HUES64 (cell line): ENCODE results near the gene SPIRE1.

Experiments used
- H3K27ac ChIP-seq: 2 replicates; pipeline ENCODE4 v1.7.0; 2013; ENCODE audit warnings: low read depth, low read length, inconsistent platforms
- H3K27me3 ChIP-seq: 2 replicates; pipeline ENCODE4 v1.6.1; 2013; ENCODE audit warnings: mild to moderate bottlenecking, low read length; ENCODE audit not compliant: insufficient read depth
- H3K36me3 ChIP-seq: 2 replicates; pipeline ENCODE4 v1.6.1; 2013; ENCODE audit warnings: mild to moderate bottlenecking, low read length; ENCODE audit not compliant: insufficient read depth
- H3K4me1 ChIP-seq: 2 replicates; pipeline ENCODE4 v1.6.1; 2013; ENCODE audit warnings: mild to moderate bottlenecking, low read length, moderate library complexity; ENCODE audit not compliant: insufficient read depth
- H3K4me3 ChIP-seq: 2 replicates; pipeline ENCODE4 v1.5.1; 2013; ENCODE audit warnings: mild to moderate bottlenecking, low read length, moderate library complexity
- H3K9ac ChIP-seq: 2 replicates; pipeline ENCODE4 v1.6.1; 2013; ENCODE audit warnings: mild to moderate bottlenecking, low read depth, low read length
- H3K9me3 ChIP-seq: 2 replicates; pipeline ENCODE4 v1.6.1; 2013; ENCODE audit warnings: low read depth, low read length; ENCODE audit not compliant: insufficient read depth
- WGBS: fragments of 150-250, 120-280 bp; methylation state at CpG from one replicate; pipeline ENCODE4 v1.1.7; 2013; ENCODE audit warnings: missing lambda C conversion rate; 5-methylcytosine and 5-hydroxymethylcytosine counted together

Gene SPIRE1

GRCh38 chr18:12462242-12462641, 195.7 kb downstream of the SPIRE1 start:
- Histone ChIP-seq H3K9me3 (no peaks in the 10 kb centered on the region), H3K4me3 (no peak overlapping the region), H3K36me3 (no peaks in the 10 kb centered on the region; the same call in 1 of the 2 replicates), H3K27ac (no peak overlapping the region), H3K27me3 (no peaks in the 10 kb centered on the region), H3K4me1 (no peaks in the 10 kb centered on the region), H3K9ac (no peak overlapping the region)
- whole genome bisulfite sequencing = 98% methylated on average over 2 of the region's 2 CpGs

DNA sequence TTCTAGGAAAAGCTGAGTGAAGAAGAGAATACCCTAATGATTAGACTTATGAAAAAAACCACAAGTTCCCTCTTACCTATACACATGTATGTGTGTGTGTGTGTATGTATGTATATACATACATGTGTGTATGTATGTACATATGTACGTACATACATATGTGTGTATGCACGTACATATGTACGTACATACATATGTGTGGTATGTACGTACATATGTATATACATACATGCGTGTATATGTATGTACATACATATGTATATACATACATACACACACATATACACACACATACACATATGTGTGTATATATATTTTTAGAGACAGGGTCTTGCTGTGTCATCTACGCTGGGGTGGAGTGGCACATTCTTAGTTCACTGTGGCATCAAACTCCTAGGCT, 196.6 kb downstream of the SPIRE1 start:
- H3K9me3 ChIP-seq = no peaks in the 10 kb centered on the region
- no peak overlapping the region for H3K9ac ChIP-seq
- no peaks in the 10 kb centered on the region; the same call in 1 of the 2 replicates for H3K36me3 ChIP-seq
- H3K4me3 ChIP-seq = no peak overlapping the region
- no peak overlapping the region for H3K27ac ChIP-seq
- no peaks in the 10 kb centered on the region for H3K27me3 ChIP-seq
- H3K4me1 ChIP-seq = no peaks in the 10 kb centered on the region
- WGBS = 97% methylated on average over 4 of the region's 6 CpGs

GRCh38 chr18:12460874-12461273, 197.0 kb downstream of the SPIRE1 start:
- 93% methylated on average over 5 of the region's 5 CpGs for WGBS
- Histone ChIP-seq H3K9me3 (no peaks in the 10 kb centered on the region), H3K36me3 (no peaks in the 10 kb centered on the region; the same call in 1 of the 2 replicates), H3K9ac (no peak overlapping the region), H3K4me1 (no peaks in the 10 kb centered on the region), H3K27me3 (no peaks in the 10 kb centered on the region), H3K4me3 (no peak overlapping the region), H3K27ac (no peak overlapping the region)

- no peak overlapping the region for H3K9ac ChIP-seq
- no peak overlapping the region for H3K27ac ChIP-seq
- no peak overlapping the region for H3K4me3 ChIP-seq
- H3K27me3 ChIP-seq = no peaks in the 10 kb centered on the region
- 87% methylated on average over 7 of the region's 7 CpGs for WGBS
- H3K4me1 ChIP-seq = no peaks in the 10 kb centered on the region
- no peaks in the 10 kb centered on the region; the same call in 1 of the 2 replicates for H3K36me3 ChIP-seq
- no peaks in the 10 kb centered on the region for H3K9me3 ChIP-seq
Measured at GRCh38 chr18:12458771-12459170, 199.1 kb downstream of the SPIRE1 start.

DNA sequence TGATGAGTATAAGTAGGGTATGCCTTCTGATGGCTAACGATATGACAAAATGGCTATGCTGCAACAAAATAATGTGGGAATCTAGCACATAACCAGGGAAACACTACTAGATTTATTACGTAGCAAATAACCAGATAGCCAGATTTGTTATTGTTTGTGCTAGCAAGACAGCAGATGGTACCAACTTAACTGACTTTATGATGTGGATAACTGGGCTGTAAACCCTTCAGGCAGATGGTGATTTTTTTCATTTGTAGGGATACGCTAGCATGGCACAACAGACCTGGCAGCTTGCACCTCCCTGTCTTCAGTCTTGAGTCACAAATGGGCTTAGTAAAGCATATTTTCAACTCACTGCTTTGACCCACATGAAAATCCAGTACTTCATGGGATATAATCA, 201.5 kb downstream of the SPIRE1 start:
- H3K27ac ChIP-seq = no peak overlapping the region
- no peaks in the 10 kb centered on the region for H3K4me1 ChIP-seq
- no peaks in the 10 kb centered on the region for H3K9me3 ChIP-seq
- no peak overlapping the region for H3K9ac ChIP-seq
- no peaks in the 10 kb centered on the region for H3K27me3 ChIP-seq
- H3K36me3 ChIP-seq = no peaks in the 10 kb centered on the region
- 99% methylated on average over 3 of the region's 3 CpGs for WGBS
- H3K4me3 ChIP-seq = no peak overlapping the region

DNA sequence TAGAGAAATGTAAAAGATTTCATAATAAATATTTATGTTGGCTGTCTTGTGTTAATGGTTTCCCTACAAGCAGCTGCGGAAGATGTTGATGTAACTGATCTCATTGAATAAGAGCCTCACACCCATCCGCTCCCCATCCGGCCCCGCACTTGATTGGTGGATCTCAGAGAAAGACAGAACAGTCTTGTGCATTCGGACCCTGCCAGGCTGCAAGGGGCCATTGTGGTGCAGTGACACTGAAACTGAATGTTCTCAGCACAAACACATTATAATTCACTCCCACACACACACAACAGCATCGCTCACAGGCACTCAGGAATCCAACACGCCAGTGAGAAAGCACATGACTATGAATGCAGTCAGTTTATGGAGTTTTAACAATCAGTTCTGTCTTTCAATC, 202.4 kb downstream of the SPIRE1 start:
- no peaks in the 10 kb centered on the region for H3K27me3 ChIP-seq
- H3K27ac ChIP-seq = no peak overlapping the region
- WGBS = 91% methylated on average over 7 of the region's 7 CpGs

GRCh38 chr18:12452784-12453183, 205.1 kb downstream of the SPIRE1 start:
- H3K9ac ChIP-seq = no peak overlapping the region
- no peaks in the 10 kb centered on the region for H3K9me3 ChIP-seq
- H3K27me3 ChIP-seq = no peaks in the 10 kb centered on the region
- peaks cover 8% of the 10 kb centered on the region; the same call in 1 of the 2 replicates for H3K36me3 ChIP-seq
- H3K4me1 ChIP-seq = no peaks in the 10 kb centered on the region
- WGBS = 100% methylated on average over 1 of the region's 3 CpGs
- H3K4me3 ChIP-seq = no peak overlapping the region
- no peak overlapping the region for H3K27ac ChIP-seq

More for the DNA sequence above, 202.4 kb downstream of the SPIRE1 start:
- H3K4me3 ChIP-seq = no peak overlapping the region
- H3K4me1 ChIP-seq = no peaks in the 10 kb centered on the region
- no peak overlapping the region for H3K9ac ChIP-seq
- no peaks in the 10 kb centered on the region for H3K9me3 ChIP-seq
- H3K36me3 ChIP-seq = no peaks in the 10 kb centered on the region

- Histone ChIP-seq H3K4me1 (no peaks in the 10 kb centered on the region), H3K27ac (no peak overlapping the region), H3K9ac (no peak overlapping the region), H3K27me3 (no peaks in the 10 kb centered on the region), H3K4me3 (no peak overlapping the region), H3K9me3 (no peaks in the 10 kb centered on the region), H3K36me3 (peaks cover 8% of the 10 kb centered on the region; the same call in 1 of the 2 replicates)
- 74% methylated on average over 4 of the region's 4 CpGs for WGBS
Measured at GRCh38 chr18:12451428-12451827, 206.5 kb downstream of the SPIRE1 start.

DNA sequence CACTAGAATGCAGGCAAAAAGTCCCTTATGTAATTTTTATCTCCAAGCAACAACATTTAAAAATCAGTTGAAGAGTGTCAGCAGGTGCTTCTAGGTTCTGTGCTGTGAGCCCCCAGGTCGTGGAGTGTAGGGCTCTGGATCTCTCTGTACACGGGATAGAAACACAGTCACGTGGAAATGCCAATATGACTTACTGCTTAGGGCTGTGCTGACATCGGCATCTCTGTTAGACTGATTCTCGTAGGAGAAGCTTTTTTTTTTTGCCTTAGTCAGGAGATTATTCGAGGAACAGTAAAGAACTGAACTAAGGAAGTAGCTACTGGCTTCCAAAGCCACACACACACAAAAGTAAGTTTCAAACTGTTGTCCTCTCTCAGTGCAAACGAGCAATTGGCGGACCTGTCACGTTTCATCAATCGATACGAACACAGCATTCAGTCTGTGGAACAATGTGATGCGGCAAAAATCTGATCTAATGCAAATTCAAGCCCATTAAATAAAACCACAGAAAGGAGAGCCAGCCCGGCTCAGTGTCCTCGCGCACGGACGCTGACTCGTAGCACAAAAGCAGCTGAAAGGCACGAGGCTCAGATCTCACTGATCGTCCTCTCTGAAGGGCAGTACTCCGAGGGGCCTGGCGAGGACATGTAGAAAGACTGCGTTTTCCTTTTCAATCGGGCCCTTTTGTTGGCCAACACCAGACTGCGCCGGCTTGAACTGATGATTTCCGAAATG, 208.7 kb downstream of the SPIRE1 start:
- Histone ChIP-seq H3K36me3 (peaks cover 8% of the 10 kb centered on the region; the same call in 1 of the 2 replicates), H3K9me3 (no peaks in the 10 kb centered on the region), H3K9ac (no peak overlapping the region), H3K27ac (no peak overlapping the region), H3K4me1 (no peaks in the 10 kb centered on the region), H3K4me3 (no peak overlapping the region), H3K27me3 (no peaks in the 10 kb centered on the region)
- WGBS = 93% methylated on average over 27 of the region's 27 CpGs

DNA sequence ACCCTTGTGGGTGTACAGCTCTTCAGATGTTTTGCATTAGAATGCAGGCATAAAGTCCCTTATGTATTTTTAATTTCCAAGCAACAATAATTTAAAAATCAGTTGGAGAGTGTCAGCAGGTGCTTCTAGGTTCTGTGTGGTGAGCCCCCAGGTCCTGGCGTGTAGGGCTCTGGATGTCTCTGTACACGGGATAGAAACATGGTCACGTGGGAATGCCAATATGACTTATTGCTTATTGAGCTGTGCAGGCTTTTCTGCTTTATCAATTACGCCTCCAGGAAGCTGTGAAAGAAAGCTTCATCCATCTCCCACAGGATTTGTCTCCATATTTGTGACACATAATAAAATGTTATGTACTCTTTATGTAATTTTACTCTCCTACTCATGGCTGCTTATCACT, 212.4 kb downstream of the SPIRE1 start:
- Histone ChIP-seq H3K27ac (no peak overlapping the region), H3K9ac (no peak overlapping the region), H3K4me3 (no peak overlapping the region), H3K27me3 (no peaks in the 10 kb centered on the region), H3K9me3 (no peaks in the 10 kb centered on the region), H3K36me3 (peaks cover 8% of the 10 kb centered on the region; the same call in 1 of the 2 replicates), H3K4me1 (no peaks in the 10 kb centered on the region)
- WGBS = 97% methylated on average over 4 of the region's 4 CpGs

GRCh38 chr18:12443551-12443950, 214.4 kb downstream of the SPIRE1 start:
- Histone ChIP-seq H3K27me3 (no peaks in the 10 kb centered on the region), H3K36me3 (no peaks in the 10 kb centered on the region), H3K9ac (no peak overlapping the region), H3K27ac (no peak overlapping the region), H3K4me1 (no peaks in the 10 kb centered on the region), H3K9me3 (no peaks in the 10 kb centered on the region), H3K4me3 (no peak overlapping the region)
- 93% methylated on average over 3 of the region's 3 CpGs for WGBS
